Hepatocyte (in vitro differentiated cells): ENCODE results near the gene DGKZ. TPM values are rescaled to one million over a fixed set of nuclear protein-coding genes. Genes with fewer than 3 reads are reported as not detected.
A peak's percentile ranks its signal among the peaks of the same experiment; 100 is the strongest.

Experiments used
- DNase-seq: peaks from one replicate; pipeline ENCODE4 v3.0.0-alpha.2; 2016; ENCODE audit warnings: low spot score
- H2AFZ ChIP-seq: fragments of 200-600 bp; sonication (generic); 2 replicates; pipeline ENCODE4 v1.6.0; 2016; ENCODE audit warnings: antibody characterized with exemption, mild to moderate bottlenecking
- H3K27ac ChIP-seq: fragments of 200-600 bp; sonication (generic); 2 replicates; pipeline ENCODE4 v1.5.1; 2016; ENCODE audit warnings: mild to moderate bottlenecking
- H3K27me3 ChIP-seq: fragments of 200-600 bp; sonication (generic); 2 replicates; pipeline ENCODE4 v1.6.1; 2016
- H3K36me3 ChIP-seq: fragments of 200-600 bp; sonication (generic); replicated peaks from 2 replicates; pipeline ENCODE4 v1.5.1; 2016; ENCODE audit warnings: low read depth; ENCODE audit not compliant: insufficient read depth
- H3K4me1 ChIP-seq: fragments of 200-600 bp; sonication (generic); 2 replicates; pipeline ENCODE4 v1.5.1; 2016; ENCODE audit warnings: mild to moderate bottlenecking, moderate library complexity; ENCODE audit not compliant: insufficient read depth
- H3K4me2 ChIP-seq: fragments of 200-600 bp; sonication (generic); 2 replicates; pipeline ENCODE4 v1.6.0; 2016
- H3K4me3 ChIP-seq: fragments of 200-600 bp; sonication (generic); 2 replicates; pipeline ENCODE4 v1.5.1; 2016; ENCODE audit warnings: mild to moderate bottlenecking
- H3K79me2 ChIP-seq: fragments of 200-600 bp; sonication (generic); 2 replicates; pipeline ENCODE4 v1.6.0; 2017; ENCODE audit warnings: mild to moderate bottlenecking
- H3K9me2 ChIP-seq: fragments of 200-600 bp; sonication (generic); replicated peaks from 2 replicates; pipeline ENCODE4 v1.6.0; 2017; ENCODE audit warnings: mild to moderate bottlenecking; ENCODE audit not compliant: insufficient read depth
- H3K9me3 ChIP-seq: fragments of 200-600 bp; sonication (generic); 2 replicates; pipeline ENCODE4 v1.5.1; 2016; ENCODE audit warnings: low read depth, mild to moderate bottlenecking
- H4K20me1 ChIP-seq: fragments of 200-600 bp; sonication (generic); 2 replicates; pipeline ENCODE4 v1.6.0; 2016; ENCODE audit warnings: mild to moderate bottlenecking; ENCODE audit not compliant: insufficient read depth, poor library complexity, severe bottlenecking
- CTCF ChIP-seq: fragments of 200-600 bp; sonication (generic); IDR thresholded peaks from 2 replicates; pipeline ENCODE4 v1.5.1; 2016; ENCODE audit warnings: antibody characterized with exemption, mild to moderate bottlenecking; ENCODE audit not compliant: poor library complexity
- EZH2 ChIP-seq: fragments of 200-600 bp; sonication (generic); IDR thresholded peaks from 2 replicates; pipeline ENCODE4 v1.6.1; 2016; ENCODE audit warnings: antibody characterized with exemption, mild to moderate bottlenecking, borderline replicate concordance
- EZH2phosphoT487 ChIP-seq: fragments of 200-600 bp; sonication (generic); IDR thresholded peaks from one replicate; pipeline ENCODE4 v1.6.1; 2018; ENCODE audit warnings: antibody characterized with exemption, mild to moderate bottlenecking, low read depth, moderate library complexity; ENCODE audit not compliant: unreplicated experiment, severe bottlenecking
- WGBS: methylation state at CpG from one replicate; pipeline ENCODE4 v1.1.6; 2016; ENCODE audit warnings: low lambda C conversion rate; ENCODE audit errors: missing lambda C conversion rate; 5-methylcytosine and 5-hydroxymethylcytosine counted together
- polyA plus RNA-seq: library from polyadenylated mRNA; unstranded; fragments of >200 nt; fragmentation: Nextera tagmentation; extraction: Ambion mirVana; gene quantifications from 2 replicates; pipeline ENCODE4 v1.2.1, GENCODE V29; 2016
- total RNA-seq: library from RNA; depleted of rRNA; stranded (reverse); fragments of >200 nt; gene quantifications from 2 replicates; pipeline ENCODE4 v1.2.3, GENCODE V29; 2014

Gene DGKZ
- total RNA-seq (26.6 and 28.2 TPM in 2 replicates), polyA plus RNA-seq (42.9 and 52.4 TPM in 2 replicates)

- H2AFZ ChIP-seq = peak within 1 kb of the TSS; percentile 56
- TF ChIP-seq CTCF (peak; percentile 61), EZH2 (no peak)
- no peaks in the 10 kb centered on the region for H3K36me3 ChIP-seq
- 34% methylated on average over 27 of the region's 80 CpGs for WGBS
- peak; percentile 95 for DNase-seq
- no peaks in the 10 kb centered on the region for H3K9me3 ChIP-seq
- H3K4me3 ChIP-seq = peak within 1 kb of the TSS; percentile 93
- peak within 1 kb of the TSS; percentile 96 for H3K4me2 ChIP-seq
- H3K9me2 ChIP-seq = no peaks in the 10 kb centered on the region
- peak within 1 kb of the TSS; percentile 27 for H3K27ac ChIP-seq
- no peaks in the 10 kb centered on the region for H3K27me3 ChIP-seq
- peaks cover 42% of the 10 kb centered on the region for H3K79me2 ChIP-seq
- H3K4me1 ChIP-seq = peaks cover 27% of the 10 kb centered on the region
- peaks cover 5% of the 10 kb centered on the region for H4K20me1 ChIP-seq
These were observed at the start of gene DGKZ for GRCh38 chr11:46346886-46347636. Gene DGKZ (plus strand): TSS chr11:46347463. CDS start chr11:46347660, 197 bp downstream.

GRCh38 chr11:46298699-46299433 is 48.4 kb upstream of the DGKZ start:
- no peaks in the 10 kb centered on the region for H3K9me3 ChIP-seq
- no peaks in the 10 kb centered on the region for H3K9me2 ChIP-seq
- H3K4me1 ChIP-seq = peaks cover 24% of the 10 kb centered on the region
- peaks cover 57% of the 10 kb centered on the region for H3K79me2 ChIP-seq
- no peak overlapping the region for H3K4me2 ChIP-seq
- DNase-seq = no peak
- no peak overlapping the region for H3K4me3 ChIP-seq
- H3K27me3 ChIP-seq = no peaks in the 10 kb centered on the region
- peak overlapping the region; percentile 18 for H3K27ac ChIP-seq
- 71% methylated on average over 8 of the region's 8 CpGs for WGBS
- peaks cover 3% of the 10 kb centered on the region for H4K20me1 ChIP-seq
- H3K36me3 ChIP-seq = no peaks in the 10 kb centered on the region
- TF ChIP-seq EZH2 = no peak
- no peak for TF ChIP-seq CTCF
- TF ChIP-seq EZH2phosphoT487 = no peak
- H2AFZ ChIP-seq = no peak overlapping the region

GRCh38 chr11:46299451-46299961 is 47.8 kb upstream of the DGKZ start:
- 88% methylated on average over 5 of the region's 5 CpGs for whole genome bisulfite sequencing
- H3K4me2 ChIP-seq = no peak overlapping the region
- DNase-seq = no peak
- H3K79me2 ChIP-seq = peaks cover 53% of the 10 kb centered on the region
- TF ChIP-seq EZH2phosphoT487 = no peak
- no peaks in the 10 kb centered on the region for H3K9me3 ChIP-seq
- no peak overlapping the region for H2AFZ ChIP-seq
- H4K20me1 ChIP-seq = peaks cover 3% of the 10 kb centered on the region
- peak overlapping the region; percentile 18 for H3K27ac ChIP-seq
- H3K9me2 ChIP-seq = no peaks in the 10 kb centered on the region
- H3K4me3 ChIP-seq = no peak overlapping the region
- no peaks in the 10 kb centered on the region for H3K36me3 ChIP-seq
- H3K4me1 ChIP-seq = peaks cover 18% of the 10 kb centered on the region
- H3K27me3 ChIP-seq = no peaks in the 10 kb centered on the region

- no peak overlapping the region for H2AFZ ChIP-seq
- no peak for DNase-seq
- no peaks in the 10 kb centered on the region for H3K9me2 ChIP-seq
- H3K9me3 ChIP-seq = no peaks in the 10 kb centered on the region
- H3K27me3 ChIP-seq = no peaks in the 10 kb centered on the region
- peaks cover 10% of the 10 kb centered on the region for H3K4me1 ChIP-seq
- H3K4me2 ChIP-seq = no peak overlapping the region
- TF ChIP-seq EZH2 (no peak), EZH2phosphoT487 (no peak), CTCF (no peak)
- peaks cover 3% of the 10 kb centered on the region for H4K20me1 ChIP-seq
- 97% methylated on average over 7 of the region's 7 CpGs for WGBS
- no peak overlapping the region for H3K27ac ChIP-seq
- peaks cover 50% of the 10 kb centered on the region for H3K79me2 ChIP-seq
- H3K4me3 ChIP-seq = no peak overlapping the region
- no peaks in the 10 kb centered on the region for H3K36me3 ChIP-seq
These were observed 47.0 kb upstream of the DGKZ start for GRCh38 chr11:46300270-46300669.
